ENCODE results near the gene KRTAP4-3.
"Not testable (repeated sequence)": the region's sequence is repeated elsewhere in the genome, so short reads cannot be mapped to it uniquely, and the experiment has no call there.

Gene KRTAP4-3

DNA sequence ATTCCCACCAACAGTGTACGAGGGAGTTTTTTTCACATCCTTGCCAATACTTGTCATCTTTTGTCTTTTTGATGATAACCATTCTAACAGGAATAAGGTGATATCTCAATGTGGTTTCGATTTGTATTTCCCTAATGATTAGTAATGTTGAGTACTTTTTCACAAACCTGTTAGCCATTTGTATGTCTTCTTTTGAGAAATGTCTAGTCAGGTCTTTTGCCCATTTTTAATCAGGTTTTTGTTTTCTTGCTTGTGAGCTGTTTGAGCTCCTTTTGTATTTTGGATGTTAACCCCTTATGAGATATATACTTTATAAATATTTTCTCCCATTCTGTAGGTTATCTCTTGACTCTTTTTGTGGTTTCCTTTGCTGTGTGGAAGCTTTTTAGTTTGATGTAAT lies 16.5 kb downstream of the KRTAP4-3 start:
- DNase-seq (ENCODE audit: low spot score) = no peak

DNA sequence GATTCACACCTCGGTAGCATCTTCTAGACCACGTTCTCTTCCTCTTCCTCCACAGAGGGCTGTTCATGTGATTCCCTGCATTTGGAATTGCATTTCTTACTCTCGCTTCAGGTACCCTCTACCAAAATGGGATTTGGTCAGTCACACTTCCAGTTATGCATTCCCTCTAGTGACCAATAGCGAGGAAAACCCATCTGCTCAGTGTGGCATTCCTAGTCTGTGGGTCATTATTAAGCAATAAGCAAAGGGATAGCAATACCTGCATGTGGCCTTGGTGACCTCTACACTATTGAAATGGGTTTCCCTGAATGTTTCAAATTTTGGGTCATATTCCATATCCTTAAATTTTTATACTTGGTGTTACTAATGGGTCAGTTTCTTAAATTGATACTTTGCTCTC lies 18.0 kb downstream of the KRTAP4-3 start:
- no peak for DNase-seq (ENCODE audit: low spot score)

DNA sequence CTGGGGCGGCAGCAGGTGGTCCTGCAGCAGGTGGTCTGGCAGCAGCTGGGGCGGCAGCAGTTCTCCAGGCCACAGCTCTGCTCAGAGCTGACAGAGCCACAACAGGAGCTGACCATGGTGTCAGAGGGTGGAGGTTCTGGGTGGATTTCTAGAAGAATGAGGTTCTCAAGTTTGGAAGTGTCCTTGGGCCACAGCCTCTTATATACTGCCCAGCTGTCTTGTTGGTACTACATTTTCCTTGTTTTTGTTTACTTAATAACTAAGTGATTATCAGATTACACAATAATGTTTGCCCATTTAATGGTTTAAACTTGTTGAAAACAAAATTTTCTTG lies 18.4 kb downstream of the KRTAP4-3 start, which contains the start of gene KRTAP4-5:
TSS of gene KRTAP4-5 (minus strand) at position 174 of the 334 bp plus-strand sequence. CDS start at position 116, 58 bp downstream.
- no peak for DNase-seq (ENCODE audit: low spot score)

DNA sequence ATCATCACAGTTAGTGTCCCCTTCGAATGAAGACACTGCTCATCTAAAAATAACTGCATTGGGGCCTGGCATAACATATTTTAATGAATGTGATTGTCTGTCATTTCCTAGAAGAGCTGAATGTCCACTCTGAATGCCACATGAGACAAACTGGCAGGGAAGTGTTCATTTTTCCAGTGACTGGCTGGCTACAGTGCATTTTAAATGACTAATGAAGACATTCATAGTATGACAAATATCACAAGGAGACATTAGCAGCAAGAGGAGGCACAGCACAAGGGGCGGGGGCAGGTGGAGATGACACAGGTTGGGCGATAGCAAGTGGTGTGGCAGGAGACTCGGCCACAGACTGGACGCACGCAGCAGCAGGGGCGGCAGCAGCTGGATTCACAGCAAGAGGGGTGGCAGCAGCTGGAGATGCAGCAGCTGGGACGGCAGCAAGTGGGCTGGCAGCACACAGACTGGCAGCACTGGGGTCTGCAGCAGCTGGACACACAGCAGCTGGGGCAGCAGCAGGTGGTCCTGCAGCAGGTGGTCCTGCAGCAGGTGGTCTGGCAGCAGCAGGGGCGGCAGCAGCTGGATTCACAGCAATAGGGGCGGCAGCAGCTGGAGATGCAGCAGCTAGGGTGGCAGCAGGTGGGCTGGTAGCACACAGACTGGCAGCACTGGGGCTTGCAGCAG lies 18.9 kb downstream of the KRTAP4-3 start:
- not testable (repeated sequence) for DNase-seq (ENCODE audit: low spot score)

DNA sequence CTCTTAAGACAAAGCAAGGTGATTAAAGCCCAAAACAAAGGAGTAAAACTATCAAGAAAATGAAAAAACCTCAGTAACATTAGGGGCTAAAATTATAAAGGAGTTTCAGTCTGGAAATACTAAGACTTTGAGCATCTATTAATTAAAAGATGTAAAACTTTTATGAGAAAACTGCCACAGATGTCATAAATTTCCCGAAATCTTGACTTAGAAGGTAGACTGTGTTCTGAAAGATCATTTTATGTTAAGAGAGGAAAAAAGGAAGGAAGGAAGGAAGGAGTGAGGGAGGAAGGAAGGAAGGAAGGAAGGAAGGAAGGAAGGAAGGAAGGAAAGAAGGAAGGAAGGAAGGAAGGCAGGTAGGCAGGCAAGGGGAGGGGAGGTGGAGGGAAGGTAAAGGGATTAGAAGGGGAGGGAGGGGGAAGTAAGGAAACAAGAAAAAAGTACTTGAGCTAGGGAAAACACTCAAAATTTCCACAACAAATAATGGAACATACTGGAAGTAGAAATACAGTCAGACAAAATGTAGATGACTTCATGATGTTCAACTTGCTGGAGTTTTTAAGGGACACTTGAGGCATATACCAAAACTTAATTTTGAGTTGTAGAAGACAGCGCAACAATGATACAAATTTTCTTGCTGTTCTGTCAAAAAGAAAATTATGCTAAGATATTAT lies 20.4 kb downstream of the KRTAP4-3 start:
- DNase-seq (ENCODE audit: low spot score) = no peak

DNA sequence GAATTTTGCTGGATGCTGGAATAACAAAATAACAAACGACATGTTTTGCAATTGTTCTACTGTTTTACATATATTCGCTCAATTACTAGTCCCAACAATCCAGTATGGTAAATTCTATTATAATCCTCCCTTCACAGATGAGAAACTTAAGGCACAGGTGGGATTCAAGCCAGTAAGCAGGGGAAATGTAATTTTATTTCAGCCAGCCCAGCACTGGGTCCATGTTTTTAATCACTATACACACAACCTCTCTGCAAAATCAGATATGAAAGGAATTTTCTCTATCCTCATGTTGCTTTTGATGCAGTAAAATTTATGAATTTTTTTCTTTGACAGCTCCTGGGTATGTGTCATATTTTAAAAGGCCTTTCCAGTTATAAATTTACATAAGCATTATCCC lies 22.8 kb downstream of the KRTAP4-3 start:
- DNase-seq (ENCODE audit: low spot score) = no peak

DNA sequence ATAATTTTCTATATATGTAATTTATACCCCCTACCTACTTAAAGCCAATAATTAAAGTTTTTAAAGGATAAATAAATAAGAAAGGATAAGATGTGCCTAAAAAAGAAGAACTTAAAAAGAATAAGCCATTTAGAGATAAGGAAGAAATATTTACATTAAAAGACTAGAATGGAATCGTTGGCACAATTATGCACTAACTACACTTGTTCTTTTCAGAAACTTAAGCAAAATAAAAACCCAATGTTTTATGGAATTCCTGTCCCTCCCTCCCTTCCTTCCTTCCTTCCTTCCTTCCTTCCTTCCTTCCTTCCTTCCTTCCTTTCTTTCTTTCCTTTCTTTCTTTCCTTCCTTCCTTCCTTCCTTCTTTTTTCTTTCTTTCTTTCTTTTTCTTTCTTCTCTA lies 23.2 kb downstream of the KRTAP4-3 start:
- no peak for DNase-seq (ENCODE audit: low spot score)

DNA sequence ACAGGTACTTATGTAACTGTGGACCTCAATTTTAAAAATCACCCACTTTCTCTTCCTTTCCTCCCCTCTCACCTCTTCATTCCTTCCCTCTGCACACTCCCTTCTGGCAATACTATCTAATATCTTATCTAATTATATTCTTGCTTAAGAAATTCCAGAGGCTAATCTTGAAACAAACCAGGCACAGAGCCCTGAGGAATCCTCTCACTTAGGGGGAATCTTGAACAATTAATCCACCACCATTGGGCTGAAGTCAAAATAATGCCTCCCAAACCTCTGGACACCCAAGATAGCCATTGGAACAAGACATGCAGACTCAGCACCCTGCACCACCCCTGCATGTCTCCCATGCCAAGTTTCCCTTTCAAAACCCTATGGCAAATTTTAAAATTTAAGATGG lies 26.7 kb downstream of the KRTAP4-3 start:
- DNase-seq (ENCODE audit: low spot score) = no peak

DNA sequence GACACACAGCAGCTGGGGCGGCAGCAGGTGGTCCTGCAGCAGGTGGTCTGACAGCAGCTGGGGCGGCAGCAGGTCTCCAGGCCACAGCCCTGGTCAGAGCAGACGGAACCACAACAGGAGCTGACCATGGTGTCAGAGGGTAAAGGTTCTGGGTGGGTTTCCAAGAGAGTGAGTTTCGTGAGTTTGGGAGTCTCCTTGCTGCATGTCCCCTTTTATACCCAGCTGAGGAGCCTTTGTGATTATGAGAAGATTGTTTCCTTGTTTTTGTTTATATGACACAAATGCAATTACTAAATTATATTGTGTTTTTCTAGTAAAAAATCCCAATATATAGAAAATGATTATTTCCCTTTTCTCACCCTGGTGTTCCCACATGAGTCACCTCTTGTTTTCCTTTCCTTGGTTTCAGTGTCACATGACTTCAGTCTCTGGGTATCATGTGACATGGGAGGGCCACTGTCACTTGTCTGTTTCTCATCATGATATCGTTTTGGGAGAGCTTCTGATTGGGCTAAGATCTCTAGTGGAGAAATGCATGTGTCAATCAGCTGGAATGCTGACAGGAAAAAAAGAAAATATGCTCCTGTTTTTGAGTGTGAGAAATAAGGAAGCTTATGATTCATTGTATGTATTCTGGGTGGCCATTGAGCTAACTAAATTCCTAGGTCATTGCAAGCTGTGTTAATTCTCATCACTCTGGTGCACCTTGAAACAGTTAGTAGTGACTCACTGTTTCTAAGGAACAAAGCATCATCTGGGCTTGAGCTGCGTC lies 27.5 kb downstream of the KRTAP4-3 start, which contains the start of gene KRTAP4-6:
TSS of gene KRTAP4-6 (minus strand) at position 185 of the 772 bp plus-strand sequence. CDS start at position 128, 57 bp downstream.
- no peak for DNase-seq (ENCODE audit: low spot score)

DNA sequence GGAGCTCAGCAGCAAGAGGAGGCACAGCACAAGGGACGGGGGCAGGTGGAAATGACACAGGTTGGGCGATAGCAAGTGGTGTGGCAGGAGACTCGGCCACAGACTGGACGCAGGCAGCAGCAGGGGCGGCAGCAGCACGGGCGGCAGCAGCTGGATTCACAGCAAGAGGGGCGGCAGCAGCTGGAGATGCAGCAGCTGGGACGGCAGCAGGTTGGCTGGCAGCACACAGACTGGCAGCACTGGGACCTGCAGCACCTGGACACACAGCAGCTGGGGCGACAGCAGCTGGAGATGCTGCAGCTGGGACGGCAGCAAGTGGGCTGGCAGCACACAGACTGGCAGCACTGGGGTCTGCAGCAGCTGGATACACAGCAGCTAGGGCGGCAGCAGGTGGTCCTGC lies 28.2 kb downstream of the KRTAP4-3 start:
- DNase-seq (ENCODE audit: low spot score) = not testable (repeated sequence)

DNA sequence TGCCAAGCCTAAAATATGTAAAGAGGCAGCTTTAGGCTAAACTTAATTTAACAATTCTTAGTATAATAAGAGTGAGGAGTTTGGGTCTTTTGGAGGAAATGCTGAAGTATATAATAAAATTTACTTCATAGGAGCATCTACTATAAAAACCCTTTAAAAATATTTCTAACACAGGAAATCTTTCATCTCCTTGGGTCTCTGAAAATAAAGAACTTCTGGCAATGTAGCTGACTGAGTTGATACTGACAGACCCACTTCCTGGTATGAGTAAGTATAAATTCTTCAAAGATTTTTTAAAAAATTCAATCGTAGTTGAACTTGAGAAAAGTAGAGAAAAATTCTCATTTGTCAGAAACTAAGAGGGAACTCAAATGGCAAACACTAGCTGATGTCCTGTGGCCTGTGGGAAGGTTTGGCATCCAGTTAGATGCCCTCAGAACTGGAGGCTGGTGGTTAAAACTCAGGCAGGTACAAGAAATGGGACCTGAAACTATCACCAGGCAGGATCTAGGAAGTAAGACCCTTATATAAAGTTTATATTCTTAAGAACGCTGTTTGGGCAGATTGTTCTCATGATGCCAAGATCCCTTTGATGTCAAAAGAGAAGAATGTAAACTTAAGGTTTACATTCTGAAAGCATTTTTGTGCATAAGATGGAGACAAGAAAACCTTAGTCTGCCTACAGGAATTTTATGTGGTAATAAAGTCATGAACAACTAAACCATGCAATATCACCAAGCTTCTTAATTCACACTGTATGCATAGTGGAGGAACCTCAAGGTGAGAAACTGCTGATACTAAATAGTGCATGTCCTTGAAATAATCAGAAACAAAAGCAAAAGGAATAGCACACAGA lies 33.9 kb downstream of the KRTAP4-3 start:
- DNase-seq (ENCODE audit: low spot score) = no peak

DNA sequence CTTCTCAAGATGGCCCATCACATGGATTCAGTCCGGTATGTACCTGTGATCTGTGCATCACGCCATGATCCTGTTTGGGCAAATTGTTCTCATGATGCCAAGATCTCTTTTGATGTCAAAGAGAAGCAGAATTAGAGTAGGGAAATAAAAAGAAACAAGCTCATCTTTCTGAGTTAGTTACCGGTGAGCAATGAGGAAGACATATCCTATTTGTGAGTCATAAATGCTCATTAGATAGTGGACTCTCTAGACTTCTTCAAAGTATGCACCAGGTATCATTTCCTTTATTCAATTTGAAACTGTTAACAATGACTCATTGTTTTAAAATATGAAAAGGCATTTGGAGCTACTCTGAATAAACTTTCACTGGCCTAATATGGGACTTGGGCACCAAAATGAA lies 36.0 kb downstream of the KRTAP4-3 start:
- DNase-seq (ENCODE audit: low spot score) = no peak

DNA sequence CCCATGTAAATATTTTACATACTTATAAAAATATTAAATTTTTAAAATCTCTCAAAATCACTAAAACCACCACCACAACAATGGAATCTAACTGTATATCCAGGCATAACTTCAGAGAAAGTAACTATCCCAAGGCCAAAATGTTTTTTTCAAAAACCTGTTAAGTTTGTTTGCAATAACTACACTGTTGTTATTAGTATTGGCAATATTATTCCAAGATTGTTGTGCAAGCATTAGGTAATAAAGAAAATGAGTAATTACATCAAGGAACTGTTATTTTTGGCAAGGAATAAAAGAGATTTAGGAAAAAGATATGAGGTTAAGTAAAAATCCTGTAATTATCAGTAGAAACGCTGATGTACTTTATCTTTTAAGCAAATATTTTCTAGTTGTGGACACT lies 40.6 kb downstream of the KRTAP4-3 start:
- no peak for DNase-seq (ENCODE audit: low spot score)

DNA sequence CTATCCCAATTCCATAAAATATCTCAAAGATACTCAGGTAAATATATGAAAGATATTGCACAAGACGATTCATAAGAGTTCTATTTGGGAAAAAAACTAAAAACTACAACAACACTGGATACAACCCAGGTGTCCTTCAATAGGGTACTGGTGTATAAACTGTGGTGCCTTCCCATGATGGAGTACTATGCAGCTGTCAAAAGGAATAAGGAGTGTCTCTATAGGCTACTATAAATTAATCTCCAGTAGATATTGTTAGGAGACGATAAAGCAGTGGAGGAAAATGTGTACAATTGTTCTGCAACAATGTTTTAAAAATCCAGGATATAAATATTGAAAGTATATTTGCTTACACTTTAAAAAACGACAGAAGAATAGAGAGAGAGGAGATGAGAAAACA lies 41.6 kb downstream of the KRTAP4-3 start:
- DNase-seq (ENCODE audit: low spot score) = no peak

DNA sequence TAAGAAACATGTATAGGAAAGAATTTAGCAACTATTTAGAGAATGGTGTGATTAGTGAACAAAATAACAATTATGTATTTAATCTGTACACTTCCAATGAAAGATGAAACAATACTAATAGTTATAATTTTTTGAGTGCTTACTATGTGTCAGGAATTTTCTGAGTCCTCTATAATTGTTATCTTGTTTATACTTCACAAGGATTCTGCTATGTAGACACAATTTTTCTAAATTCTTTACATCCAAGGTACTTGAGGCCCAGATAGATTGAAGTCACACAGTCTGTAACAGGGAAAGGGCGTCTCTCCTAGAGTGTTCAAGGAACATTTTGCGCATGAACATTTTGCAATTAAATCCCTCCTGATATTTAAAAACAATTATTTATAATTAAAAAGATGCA lies 43.0 kb downstream of the KRTAP4-3 start:
- DNase-seq (ENCODE audit: low spot score) = no peak

DNA sequence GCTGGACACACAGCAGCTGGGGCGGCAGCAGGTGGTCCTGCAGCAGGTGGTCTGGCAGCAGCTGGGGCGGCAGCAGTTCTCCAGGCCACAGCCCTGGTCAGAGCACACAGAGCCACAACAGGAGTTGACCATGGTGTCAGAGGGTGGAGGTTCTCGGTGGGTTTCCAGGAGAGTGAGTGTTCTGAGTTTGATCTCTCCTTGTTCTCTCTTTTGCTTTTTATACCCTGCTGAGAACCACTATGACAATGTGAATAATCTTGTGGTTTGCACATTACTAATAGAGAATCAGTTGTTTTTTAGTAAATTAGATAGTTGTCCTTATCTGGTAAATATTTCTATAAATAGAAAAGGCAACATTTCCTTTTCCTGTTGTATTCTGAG lies 44.0 kb downstream of the KRTAP4-3 start, which contains the start of gene KRTAP4-12:
TSS of gene KRTAP4-12 (minus strand) at position 192 of the 381 bp plus-strand sequence. CDS start at position 132, 60 bp downstream.
- DNase-seq (ENCODE audit: low spot score) = not testable (repeated sequence)

DNA sequence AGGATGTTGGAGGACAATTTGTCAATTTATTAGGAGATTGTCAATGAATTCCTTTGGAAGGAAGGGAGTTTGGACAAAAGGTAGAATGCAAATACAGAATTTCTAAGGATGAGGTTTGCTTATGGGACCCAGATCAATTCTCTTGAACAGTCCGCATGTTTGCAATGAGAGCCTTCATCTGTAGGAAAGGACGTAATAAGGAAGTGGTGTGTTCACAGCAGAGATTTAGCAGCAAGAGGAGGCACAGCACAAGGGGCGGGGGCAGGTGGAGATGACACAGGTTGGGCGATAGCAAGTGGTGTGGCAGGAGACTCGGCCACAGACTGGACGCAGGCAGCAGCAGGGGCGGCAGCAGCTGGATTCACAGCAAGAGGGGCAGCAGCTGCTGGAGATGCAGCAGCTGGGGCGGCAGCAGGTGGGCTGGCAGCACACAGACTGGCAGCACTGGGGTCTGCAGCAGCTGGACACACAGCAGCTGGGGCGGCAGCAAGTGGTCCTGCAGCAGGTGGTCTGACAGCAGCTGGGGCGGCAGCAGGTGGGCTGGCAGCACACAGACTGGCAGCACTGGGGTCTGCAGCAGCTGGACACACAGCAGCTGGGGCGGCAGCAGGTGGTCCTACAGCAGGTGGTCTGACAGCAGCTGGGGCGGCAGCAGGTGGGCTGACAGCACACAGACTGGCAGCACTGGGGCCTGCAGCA lies 44.6 kb downstream of the KRTAP4-3 start:
- DNase-seq (ENCODE audit: low spot score) = not testable (repeated sequence)

DNA sequence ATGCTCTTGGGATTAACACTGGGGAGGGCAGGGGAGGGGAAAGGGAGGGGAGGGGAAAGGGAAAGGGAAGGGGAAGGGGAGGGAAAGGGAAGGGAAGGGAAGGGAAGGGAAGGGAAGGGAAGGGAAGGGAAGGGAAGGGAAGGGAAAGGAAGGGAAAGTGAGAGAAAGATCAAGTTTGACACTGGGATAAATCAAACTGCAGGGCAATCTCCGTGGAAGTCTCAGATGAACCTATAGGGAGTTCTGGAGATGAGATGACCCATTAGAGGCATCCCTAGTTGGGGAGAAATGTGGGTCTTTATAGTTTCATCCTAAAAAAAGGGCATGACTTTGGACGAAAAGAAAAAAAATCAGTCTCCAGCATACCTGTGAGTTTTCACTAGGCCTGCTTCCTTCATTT lies 46.3 kb downstream of the KRTAP4-3 start:
- DNase-seq (ENCODE audit: low spot score) = no peak

DNA sequence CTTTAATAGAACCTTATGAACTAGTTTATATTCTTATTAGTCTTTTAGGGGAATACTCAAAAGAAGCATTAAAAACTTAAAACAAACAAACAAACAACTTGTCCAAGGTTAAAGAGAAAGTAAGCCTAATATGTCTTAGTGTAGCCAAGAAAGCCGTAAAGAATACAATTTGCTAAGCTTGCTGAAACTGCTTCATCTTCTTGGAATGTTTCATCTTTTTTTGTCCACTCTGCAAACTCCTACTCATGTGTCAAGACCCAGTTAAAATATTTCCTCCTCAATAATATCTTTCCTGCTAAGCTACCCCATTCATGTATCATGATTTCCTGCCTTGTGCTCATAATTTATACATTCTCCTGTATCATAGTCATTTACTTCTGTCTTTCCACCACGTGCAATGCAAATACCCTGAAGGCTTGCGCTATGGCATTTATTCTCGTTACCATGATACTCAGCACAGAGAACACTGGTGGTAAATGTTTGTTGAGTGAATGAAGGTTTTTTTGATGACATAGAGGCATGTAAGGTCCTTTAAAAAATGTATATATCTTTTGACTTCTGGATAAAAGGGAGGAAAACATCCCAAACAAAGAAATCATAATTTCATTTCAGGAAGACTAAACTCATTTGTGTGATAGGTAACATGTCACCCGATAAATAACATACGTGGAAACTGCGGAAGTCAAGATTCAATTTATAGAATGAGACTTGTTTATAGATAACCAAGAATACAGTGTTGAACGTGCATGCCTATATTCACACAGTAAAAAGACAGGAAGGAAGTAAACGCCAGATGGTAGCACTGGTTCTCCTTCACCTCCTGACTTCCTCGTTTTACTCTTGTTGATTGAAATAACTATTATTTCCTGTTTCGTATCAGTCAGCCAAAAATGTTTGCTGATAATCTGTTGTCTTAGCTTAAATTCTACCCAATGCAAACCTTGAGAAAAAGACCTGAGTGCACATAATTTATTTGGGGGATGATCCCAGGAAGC lies 48.0 kb downstream of the KRTAP4-3 start:
- not testable (repeated sequence) for DNase-seq (ENCODE audit: low spot score)

DNA sequence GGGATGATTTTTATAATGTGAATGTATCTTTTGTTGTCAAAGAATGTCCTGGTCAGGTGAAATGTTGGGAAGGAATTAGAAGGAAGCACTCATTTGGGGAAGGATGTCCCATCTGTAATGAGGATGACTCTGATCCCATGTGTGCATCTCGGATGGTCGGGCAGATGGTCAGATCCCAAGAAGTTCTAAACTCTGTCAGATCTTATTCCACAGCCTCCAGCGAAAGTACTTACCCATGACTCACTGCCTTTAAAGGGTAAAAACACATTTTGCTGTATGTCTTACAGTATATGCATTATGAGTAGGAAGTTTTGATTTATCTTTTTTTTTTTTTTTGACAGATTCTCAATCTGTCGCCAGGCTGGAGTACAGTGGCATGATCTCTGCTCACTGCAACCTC lies 49.3 kb downstream of the KRTAP4-3 start:
- no peak for DNase-seq (ENCODE audit: low spot score)
